ENCODE results near the gene STEAP3. TPM values are rescaled to one million over a fixed set of nuclear protein-coding genes. Genes with fewer than 3 reads are reported as not detected.

The STEAP3 gene
- total and polyA plus RNA-seq, 8 donors = 1.7 to 43.8 (median 3.1) TPM

DNA sequence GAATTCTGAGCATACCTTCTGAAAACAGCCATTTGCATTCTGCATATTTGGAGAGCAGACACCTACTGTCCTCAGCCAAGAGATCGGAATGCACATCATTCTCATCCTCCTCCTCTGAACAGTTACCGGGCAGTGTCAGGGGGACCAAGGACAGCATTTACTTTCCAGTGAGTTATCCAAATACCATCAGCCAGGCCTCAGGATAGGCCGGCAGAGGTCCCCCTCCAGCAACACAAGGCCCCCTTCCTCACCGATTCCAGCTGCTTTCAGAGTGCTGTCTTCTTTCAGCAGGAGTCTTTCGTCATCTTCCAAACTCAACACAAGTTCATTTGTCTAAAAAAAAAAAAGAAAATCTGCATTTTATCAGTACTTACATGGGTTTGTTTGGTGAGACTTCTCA is 87.7 kb downstream of the STEAP3 start:
- ATAC-seq = no peak
- no peaks in the 10 kb centered on the region for H3K4me1 ChIP-seq
- H3K27ac ChIP-seq = no peak overlapping the region
- H3K27me3 ChIP-seq = no peaks in the 10 kb centered on the region
- TF ChIP-seq, protein P1, sequence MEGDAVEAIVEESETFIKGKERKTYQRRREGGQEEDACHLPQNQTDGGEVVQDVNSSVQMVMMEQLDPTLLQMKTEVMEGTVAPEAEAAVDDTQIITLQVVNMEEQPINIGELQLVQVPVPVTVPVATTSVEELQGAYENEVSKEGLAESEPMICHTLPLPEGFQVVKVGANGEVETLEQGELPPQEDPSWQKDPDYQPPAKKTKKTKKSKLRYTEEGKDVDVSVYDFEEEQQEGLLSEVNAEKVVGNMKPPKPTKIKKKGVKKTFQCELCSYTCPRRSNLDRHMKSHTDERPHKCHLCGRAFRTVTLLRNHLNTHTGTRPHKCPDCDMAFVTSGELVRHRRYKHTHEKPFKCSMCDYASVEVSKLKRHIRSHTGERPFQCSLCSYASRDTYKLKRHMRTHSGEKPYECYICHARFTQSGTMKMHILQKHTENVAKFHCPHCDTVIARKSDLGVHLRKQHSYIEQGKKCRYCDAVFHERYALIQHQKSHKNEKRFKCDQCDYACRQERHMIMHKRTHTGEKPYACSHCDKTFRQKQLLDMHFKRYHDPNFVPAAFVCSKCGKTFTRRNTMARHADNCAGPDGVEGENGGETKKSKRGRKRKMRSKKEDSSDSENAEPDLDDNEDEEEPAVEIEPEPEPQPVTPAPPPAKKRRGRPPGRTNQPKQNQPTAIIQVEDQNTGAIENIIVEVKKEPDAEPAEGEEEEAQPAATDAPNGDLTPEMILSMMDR (IDR thresholded peaks at IDR 0.05) = no peak
- DNase-seq = no peak
- H3K36me3 ChIP-seq = peaks cover 0 to 6% of the 10 kb centered on the region in 2 donors
- intact Hi-C loops (cut with DNase I) = no loop called here
- no peak overlapping the region for H3K4me3 ChIP-seq
- H3K9me3 ChIP-seq = no peaks in the 10 kb centered on the region

DNA sequence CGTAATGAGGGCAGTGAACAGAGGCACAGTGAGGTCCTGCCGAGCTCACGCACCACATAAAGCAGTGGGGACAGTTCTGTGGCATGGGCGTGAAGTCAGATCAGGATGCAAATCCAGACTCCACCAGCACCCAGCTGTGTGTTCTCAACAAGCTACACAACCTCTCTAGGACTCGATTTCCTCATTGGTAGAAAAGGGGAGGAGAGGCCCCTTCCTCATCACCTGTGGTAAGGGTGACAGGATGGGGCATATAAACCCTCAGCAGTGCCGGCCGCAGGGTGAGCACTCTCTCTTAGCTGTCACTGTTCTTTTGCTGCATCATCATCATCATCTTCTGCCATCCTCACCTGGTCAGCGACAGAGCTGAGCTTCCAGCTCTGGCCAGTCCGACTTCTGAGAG is 88.2 kb downstream of the STEAP3 start:
- TF ChIP-seq, protein P1 (IDR thresholded peaks at IDR 0.05) = no peak
- intact Hi-C loops (cut with DNase I) = no loop called here
- Histone ChIP-seq H3K4me1 (no peaks in the 10 kb centered on the region), H3K36me3 (peaks cover 0 to 6% of the 10 kb centered on the region in 2 donors), H3K27me3 (no peaks in the 10 kb centered on the region), H3K4me3 (no peak overlapping the region), H3K9me3 (no peaks in the 10 kb centered on the region), H3K27ac (no peak overlapping the region)
- DNase-seq (no peak), ATAC-seq (no peak)

Other genes starting within 250 kb of the STEAP3 start
- not detected for gene C1QL2, start 65.1 kb upstream of the STEAP3 start, total RNA-seq
- not detected for gene C1QL2, start 65.1 kb upstream of the STEAP3 start, polyA plus RNA-seq (ENCODE audit: insufficient read length in 6 of 6)
- 10 to 100 TPM; 11.0 TPM for gene C2orf76, start 143.0 kb downstream of the STEAP3 start, total RNA-seq
- gene C2orf76, start 143.0 kb downstream of the STEAP3 start, polyA plus RNA-seq (ENCODE audit: insufficient read length in 6 of 6) = 10 to 100 TPM; 15.9 to 17.1 (median 16.2) TPM
- gene DBI, start 143.1 kb downstream of the STEAP3 start, total RNA-seq = 100 to 1,000 TPM; 172 to 175 TPM
- 100 to 1,000 TPM; 125 to 185 (median 152) TPM for gene DBI, start 143.1 kb downstream of the STEAP3 start, polyA plus RNA-seq (ENCODE audit: insufficient read length in 6 of 6)
- gene TMEM37, start 208.0 kb downstream of the STEAP3 start, total RNA-seq = 10 to 100 TPM; 15.3 to 31.2 TPM
- 10 to 100 TPM; 26.1 to 31.1 (median 28.0) TPM for gene TMEM37, start 208.0 kb downstream of the STEAP3 start, polyA plus RNA-seq (ENCODE audit: insufficient read length in 6 of 6)